NOMO-1 treated with dmso at 0.1 percent for 144 hours (cell line): Measurements from ENCODE around the gene GRN.

Experiments used
- DNase-seq: peaks from one replicate; lab custom pipeline; 2025; ENCODE audit not compliant: unreplicated experiment; lab: John Stamatoyannopoulos, UW

The GRN gene

GRCh38 chr17:44344939-44345453 lies at the start of gene GRN:
Gene GRN, plus strand, starts transcription at chr17:44345302. Its CDS starts 3,863 bp downstream, at chr17:44349165.
- peak; percentile 96 for DNase-seq

GRCh38 chr17:44297975-44298374 lies 47.1 kb upstream of the GRN start:
- DNase-seq: no peak

- DNase-seq: no peak
These were observed 40.5 kb upstream of the GRN start for GRCh38 chr17:44304651-44305050.

GRCh38 chr17:44307387-44308186 lies 37.5 kb upstream of the GRN start:
- no peak for DNase-seq

GRCh38 chr17:44308320-44308818 lies 36.7 kb upstream of the GRN start, which contains the start of gene RUNDC3A:
Gene RUNDC3A, plus strand, starts transcription at chr17:44308601. Its CDS starts 232 bp downstream, at chr17:44308833.
- DNase-seq: peak; percentile 49

GRCh38 chr17:44308865-44309264 lies 36.2 kb upstream of the GRN start:
- no peak for DNase-seq

GRCh38 chr17:44309472-44309871 lies 35.6 kb upstream of the GRN start:
- DNase-seq: no peak

GRCh38 chr17:44310188-44310587 lies 34.9 kb upstream of the GRN start:
- DNase-seq: no peak

- no peak for DNase-seq
These were observed 34.3 kb upstream of the GRN start for GRCh38 chr17:44310609-44311376.

GRCh38 chr17:44311562-44312181 lies 33.4 kb upstream of the GRN start:
- DNase-seq: no peak

- DNase-seq: no peak
These were observed 32.6 kb upstream of the GRN start for GRCh38 chr17:44312396-44313104.

GRCh38 chr17:44314031-44314430 lies 31.1 kb upstream of the GRN start:
- DNase-seq: no peak

- DNase-seq: no peak
These were observed 30.6 kb upstream of the GRN start for GRCh38 chr17:44314524-44314868.

- DNase-seq: no peak
These were observed 30.0 kb upstream of the GRN start for GRCh38 chr17:44314869-44315661.

GRCh38 chr17:44315760-44316731 lies 29.1 kb upstream of the GRN start:
- DNase-seq: no peak

GRCh38 chr17:44317545-44317944 lies 27.6 kb upstream of the GRN start:
- no peak for DNase-seq

GRCh38 chr17:44318077-44318892 lies 26.8 kb upstream of the GRN start:
- DNase-seq: no peak

GRCh38 chr17:44320066-44320465 lies 25.0 kb upstream of the GRN start:
- no peak for DNase-seq
